Neural cell (in vitro differentiated cells): Measurements from ENCODE around the gene PRMT3. TPM values are rescaled to one million over a fixed set of nuclear protein-coding genes. Genes with fewer than 3 reads are reported as not detected.
"Not testable (repeated sequence)": the region's sequence is repeated elsewhere in the genome, so short reads cannot be mapped to it uniquely, and the experiment has no call there.

Experiments
- H2AFZ ChIP-seq: fragments of 200-600, 300-800 bp; sonication (generic), shearing (Covaris generic); 2 replicates; pipeline ENCODE4 v1.6.0; 2014; ENCODE audit warnings: low read depth, mild to moderate bottlenecking, antibody characterized with exemption, low read length, moderate library complexity
- H3F3A ChIP-seq: fragments of 200-600 bp; shearing (Covaris generic); 2 replicates; pipeline ENCODE4 v1.6.1; 2016; ENCODE audit warnings: mild to moderate bottlenecking, moderate library complexity, mixed read lengths, antibody characterized with exemption, low read length; ENCODE audit not compliant: insufficient read depth, poor library complexity, severe bottlenecking
- H3K27ac ChIP-seq: fragments of 200-600, 300-800 bp; sonication (generic), shearing (Covaris generic); 2 replicates; pipeline ENCODE4 v1.5.1; 2014; ENCODE audit warnings: mild to moderate bottlenecking, low read length, moderate library complexity
- H3K27me3 ChIP-seq: fragments of 300-800, 200-600 bp; sonication (generic), shearing (Covaris generic); 2 replicates; pipeline ENCODE4 v1.6.0; 2014; ENCODE audit warnings: mild to moderate bottlenecking, low read depth, low read length, moderate library complexity; ENCODE audit not compliant: insufficient read depth
- H3K36me3 ChIP-seq: fragments of 300-800, 200-600 bp; sonication (generic), shearing (Covaris generic); 2 replicates; pipeline ENCODE4 v1.5.1; 2014; ENCODE audit warnings: mild to moderate bottlenecking, antibody characterized with exemption, low read length, moderate library complexity; ENCODE audit not compliant: insufficient read depth
- H3K4me2 ChIP-seq: fragments of 300-800, 200-600 bp; sonication (generic), shearing (Covaris generic); 2 replicates; pipeline ENCODE4 v1.6.0; 2014; ENCODE audit warnings: mild to moderate bottlenecking, low read length
- H3K4me3 ChIP-seq: fragments of 300-800, 200-600 bp; sonication (generic), shearing (Covaris generic); 2 replicates; pipeline ENCODE4 v1.5.1; 2014; ENCODE audit warnings: mild to moderate bottlenecking, low read length, moderate library complexity
- H3K79me2 ChIP-seq: fragments of 200-600 bp; shearing (Covaris generic); replicated peaks from 2 replicates; pipeline ENCODE4 v1.6.0; 2014; ENCODE audit warnings: mild to moderate bottlenecking, low read length, moderate library complexity; ENCODE audit not compliant: insufficient read depth
- H3K9ac ChIP-seq: fragments of 300-800, 200-600 bp; sonication (generic), shearing (Covaris generic); 2 replicates; pipeline ENCODE4 v1.6.1; 2016; ENCODE audit warnings: mild to moderate bottlenecking, low read length, mixed read lengths
- H3K9me2 ChIP-seq: fragments of 200-600 bp; shearing (Covaris generic); 2 replicates; pipeline ENCODE4 v1.6.1; 2016; ENCODE audit warnings: mild to moderate bottlenecking, low read length, mixed read lengths; ENCODE audit not compliant: insufficient read depth
- H3K9me3 ChIP-seq: fragments of 200-600, 300-800 bp; sonication (generic), shearing (Covaris generic); 2 replicates; pipeline ENCODE4 v1.6.1; 2016; ENCODE audit warnings: mild to moderate bottlenecking, mixed run types, low read length, moderate library complexity, mixed read lengths
- H4K20me1 ChIP-seq: fragments of 200-600 bp; shearing (Covaris generic); 2 replicates; pipeline ENCODE4 v1.6.1; 2016; ENCODE audit warnings: mild to moderate bottlenecking, mixed run types; ENCODE audit not compliant: insufficient read depth
- CTCF ChIP-seq: fragments of 450-650 bp; IDR thresholded peaks from 2 replicates; pipeline ENCODE4 v1.5.1; 2014; ENCODE audit warnings: antibody characterized with exemption, mild to moderate bottlenecking, moderate library complexity; ENCODE audit not compliant: poor library complexity, severe bottlenecking
- EP300 ChIP-seq: fragments of 450-650 bp; conservative IDR thresholded peaks from 2 replicates; pipeline ENCODE4 v1.6.1; 2014; ENCODE audit warnings: antibody characterized with exemption, mild to moderate bottlenecking, moderate library complexity; ENCODE audit not compliant: poor library complexity, severe bottlenecking
- EZH2 ChIP-seq: fragments of 200-600, 300-800 bp; shearing (Covaris generic), sonication (generic); IDR thresholded peaks from 2 replicates; pipeline ENCODE4 v1.6.1; 2014; ENCODE audit warnings: antibody characterized with exemption, low read length, borderline replicate concordance, mild to moderate bottlenecking; ENCODE audit not compliant: insufficient read depth, poor library complexity, severe bottlenecking
- MXI1 ChIP-seq: fragments of 450-650 bp; conservative IDR thresholded peaks from 2 replicates; pipeline ENCODE4 v1.6.1; 2014; ENCODE audit warnings: antibody characterized with exemption, mild to moderate bottlenecking; ENCODE audit not compliant: poor library complexity, severe bottlenecking
- POLR2AphosphoS5 ChIP-seq: IDR thresholded peaks from 2 replicates; pipeline ENCODE4 v1.6.1; 2012
- RAD21 ChIP-seq: fragments of 450-650 bp; conservative IDR thresholded peaks from 2 replicates; pipeline ENCODE4 v1.6.1; 2014; ENCODE audit warnings: antibody characterized with exemption, mild to moderate bottlenecking, moderate library complexity
- REST ChIP-seq: IDR thresholded peaks from 2 replicates; pipeline ENCODE4 v1.6.1; 2012; ENCODE audit warnings: borderline replicate concordance
- SMC3 ChIP-seq: fragments of 450-650 bp; conservative IDR thresholded peaks from 2 replicates; pipeline ENCODE4 v1.6.1; 2014; ENCODE audit warnings: antibody characterized with exemption, mild to moderate bottlenecking, moderate library complexity; ENCODE audit not compliant: poor library complexity
- TAF1 ChIP-seq: IDR thresholded peaks from 2 replicates; pipeline ENCODE4 v1.6.1; 2012; ENCODE audit warnings: low read depth
- polyA plus RNA-seq: library from polyadenylated mRNA; depleted of rRNA; stranded (reverse); fragments of >200 nt; gene quantifications from 2 replicates; pipeline ENCODE4 v1.2.3, GENCODE V29; 2014

Gene PRMT3
- polyA plus RNA-seq, 1 donor from 2014 or later, result 16.5 TPM

GRCh38 chr11:20479513-20479912, 92.0 kb downstream of the PRMT3 start:
- Histone ChIP-seq H3K79me2 (no peaks in the 10 kb centered on the region), H3F3A (no peaks in the 10 kb centered on the region), H3K27ac (no peak overlapping the region), H4K20me1 (no peaks in the 10 kb centered on the region), H3K27me3 (no peaks in the 10 kb centered on the region), H3K9ac (no peak overlapping the region), H3K9me3 (no peaks in the 10 kb centered on the region), H3K4me2 (no peak overlapping the region), H3K36me3 (no peaks in the 10 kb centered on the region), H2AFZ (no peak overlapping the region), H3K4me3 (no peak overlapping the region), H3K9me2 (no peaks in the 10 kb centered on the region)
- TF ChIP-seq REST (no peak), EZH2 (no peak), RAD21 (no peak), POLR2AphosphoS5 (no peak), TAF1 (no peak), MXI1 (no peak)

- H3F3A ChIP-seq, result no peaks in the 10 kb centered on the region
- H3K27me3 ChIP-seq, result no peaks in the 10 kb centered on the region
- TF ChIP-seq SMC3, result no peak
- no peak for TF ChIP-seq EP300
- TF ChIP-seq POLR2AphosphoS5, result no peak
- TF ChIP-seq TAF1, result no peak
- TF ChIP-seq CTCF, result no peak
- TF ChIP-seq MXI1, result no peak
- TF ChIP-seq EZH2, result no peak
- no peak for TF ChIP-seq REST
- TF ChIP-seq RAD21, result no peak
- no peak overlapping the region for H2AFZ ChIP-seq
- no peak overlapping the region for H3K4me2 ChIP-seq
- no peak overlapping the region for H3K4me3 ChIP-seq
- no peaks in the 10 kb centered on the region for H3K9me2 ChIP-seq
- peaks cover 5% of the 10 kb centered on the region for H3K9me3 ChIP-seq
- H3K9ac ChIP-seq, result no peak overlapping the region
- H4K20me1 ChIP-seq, result no peaks in the 10 kb centered on the region
- no peaks in the 10 kb centered on the region for H3K36me3 ChIP-seq
- no peaks in the 10 kb centered on the region for H3K79me2 ChIP-seq
- no peak overlapping the region for H3K27ac ChIP-seq
Observed at GRCh38 chr11:20483931-20484330, 96.4 kb downstream of the PRMT3 start.

GRCh38 chr11:20484416-20484815, 96.9 kb downstream of the PRMT3 start:
- not testable (repeated sequence) for H3K79me2 ChIP-seq, H3K27me3 ChIP-seq, H4K20me1 ChIP-seq, H3K9me3 ChIP-seq, H3K9ac ChIP-seq, H2AFZ ChIP-seq, H3K4me3 ChIP-seq, H3K4me2 ChIP-seq, H3K36me3 ChIP-seq, H3K9me2 ChIP-seq, H3K27ac ChIP-seq, H3F3A ChIP-seq
